RWPE2 (cell line): Measurements from ENCODE around the gene EMC7.

ENCODE experiments used
- ATAC-seq: fragments of 200-7000 bp; cut with Tn5 transposase; 3 replicates; pipeline ENCODE4 v1.9.1; 2021; ENCODE audit warnings: low read depth
- DNase-seq: peaks from one replicate; pipeline ENCODE4 v3.0.0-alpha.2; 2020; ENCODE audit warnings: low spot score
- H3K27ac ChIP-seq: fragments of 450-650 bp; 2 replicates; pipeline ENCODE4 v1.5.1; 2017; ENCODE audit warnings: mild to moderate bottlenecking; ENCODE audit not compliant: poor library complexity, severe bottlenecking
- H3K27me3 ChIP-seq: fragments of 250-450 bp; sonication (Bioruptor Pico); 2 replicates; pipeline ENCODE4 v1.5.1; 2021; ENCODE audit warnings: mild to moderate bottlenecking, moderate library complexity; ENCODE audit not compliant: insufficient read depth, poor library complexity, severe bottlenecking
- H3K36me3 ChIP-seq: fragments of 250-450 bp; sonication (Bioruptor Pico); 2 replicates; pipeline ENCODE4 v1.5.1; 2020; ENCODE audit warnings: low read depth, mild to moderate bottlenecking, moderate library complexity
- H3K4me1 ChIP-seq: fragments of 250-450 bp; sonication (Bioruptor Pico); 2 replicates; pipeline ENCODE4 v1.5.1; 2021; ENCODE audit warnings: mild to moderate bottlenecking, moderate library complexity; ENCODE audit not compliant: insufficient read depth, poor library complexity, severe bottlenecking
- H3K4me3 ChIP-seq: fragments of 250-450 bp; sonication (Bioruptor Pico); 2 replicates; pipeline ENCODE4 v1.5.1; 2021; ENCODE audit warnings: mild to moderate bottlenecking, moderate library complexity; ENCODE audit not compliant: severe bottlenecking
- H3K9me3 ChIP-seq: fragments of 250-450 bp; sonication (Bioruptor Pico); 2 replicates; pipeline ENCODE4 v1.5.1; 2021; ENCODE audit warnings: mild to moderate bottlenecking, moderate library complexity; ENCODE audit not compliant: severe bottlenecking
- TF ChIP-seq, protein P1 (sequence below): fragments of 450-650 bp; IDR thresholded peaks from one replicate; pipeline ENCODE4 v1.5.1; 2017; ENCODE audit warnings: mild to moderate bottlenecking, moderate library complexity; ENCODE audit not compliant: poor library complexity, severe bottlenecking

Gene EMC7

DNA sequence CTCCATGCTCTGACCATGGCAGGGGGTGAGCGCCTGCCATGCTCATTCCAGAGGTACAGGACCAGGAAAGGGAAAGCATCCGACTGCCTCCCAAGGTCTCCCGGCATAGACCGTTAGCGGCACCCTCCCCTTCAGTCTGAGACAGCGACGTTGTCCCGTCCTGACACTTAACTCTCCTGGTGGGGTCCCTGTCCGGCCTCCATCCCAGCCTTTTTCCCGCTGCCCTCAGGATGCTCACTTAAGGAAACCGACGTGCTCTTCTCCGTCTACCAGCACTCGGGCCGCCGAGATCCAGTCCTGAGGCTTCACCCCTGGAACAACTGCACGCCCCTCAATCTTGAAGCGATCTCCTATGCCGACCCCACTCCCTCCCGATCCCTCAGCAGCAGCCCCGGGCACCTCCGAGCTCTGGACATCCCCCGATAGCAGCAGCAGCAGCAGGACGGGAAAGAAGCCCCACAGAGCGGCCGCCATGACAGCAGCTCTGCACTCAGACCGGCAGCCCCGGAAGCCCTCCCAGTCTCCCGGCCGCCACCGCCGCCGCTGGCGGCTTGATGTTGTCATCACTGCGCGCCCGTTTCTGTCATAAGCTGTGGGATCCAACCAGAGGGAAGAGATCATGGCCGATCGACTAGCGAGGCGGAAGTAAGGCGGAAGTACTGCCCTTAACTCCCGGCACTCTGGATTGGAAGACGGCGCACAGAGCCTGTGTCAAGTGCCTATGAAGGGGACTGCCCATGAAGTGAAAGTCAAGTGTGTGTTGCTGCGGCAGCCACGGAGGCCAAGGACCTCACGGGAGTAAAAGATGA is at the start of gene EMC7, which contains the start of gene PGBD4:
Gene EMC7, minus strand, starts transcription at position 497 of the 809 bp plus-strand sequence. Its CDS starts 23 bp downstream, at position 474.
Gene PGBD4, plus strand, starts transcription at position 718 of the 809 bp plus-strand sequence. CDS start 449 bp downstream, outside the sequence.
- Histone ChIP-seq H3K9me3 (no peaks in the 10 kb centered on the region), H3K4me3 (peak within 1 kb of the TSS; percentile 85), H3K4me1 (peaks cover 10% of the 10 kb centered on the region), H3K36me3 (peaks cover 15% of the 10 kb centered on the region), H3K27me3 (no peaks in the 10 kb centered on the region), H3K27ac (peak within 1 kb of the TSS; percentile 48)
- peak; percentile 98 for ATAC-seq
- DNase-seq = peak; percentile 100
- TF ChIP-seq, protein P1, sequence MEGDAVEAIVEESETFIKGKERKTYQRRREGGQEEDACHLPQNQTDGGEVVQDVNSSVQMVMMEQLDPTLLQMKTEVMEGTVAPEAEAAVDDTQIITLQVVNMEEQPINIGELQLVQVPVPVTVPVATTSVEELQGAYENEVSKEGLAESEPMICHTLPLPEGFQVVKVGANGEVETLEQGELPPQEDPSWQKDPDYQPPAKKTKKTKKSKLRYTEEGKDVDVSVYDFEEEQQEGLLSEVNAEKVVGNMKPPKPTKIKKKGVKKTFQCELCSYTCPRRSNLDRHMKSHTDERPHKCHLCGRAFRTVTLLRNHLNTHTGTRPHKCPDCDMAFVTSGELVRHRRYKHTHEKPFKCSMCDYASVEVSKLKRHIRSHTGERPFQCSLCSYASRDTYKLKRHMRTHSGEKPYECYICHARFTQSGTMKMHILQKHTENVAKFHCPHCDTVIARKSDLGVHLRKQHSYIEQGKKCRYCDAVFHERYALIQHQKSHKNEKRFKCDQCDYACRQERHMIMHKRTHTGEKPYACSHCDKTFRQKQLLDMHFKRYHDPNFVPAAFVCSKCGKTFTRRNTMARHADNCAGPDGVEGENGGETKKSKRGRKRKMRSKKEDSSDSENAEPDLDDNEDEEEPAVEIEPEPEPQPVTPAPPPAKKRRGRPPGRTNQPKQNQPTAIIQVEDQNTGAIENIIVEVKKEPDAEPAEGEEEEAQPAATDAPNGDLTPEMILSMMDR = no peak

DNA sequence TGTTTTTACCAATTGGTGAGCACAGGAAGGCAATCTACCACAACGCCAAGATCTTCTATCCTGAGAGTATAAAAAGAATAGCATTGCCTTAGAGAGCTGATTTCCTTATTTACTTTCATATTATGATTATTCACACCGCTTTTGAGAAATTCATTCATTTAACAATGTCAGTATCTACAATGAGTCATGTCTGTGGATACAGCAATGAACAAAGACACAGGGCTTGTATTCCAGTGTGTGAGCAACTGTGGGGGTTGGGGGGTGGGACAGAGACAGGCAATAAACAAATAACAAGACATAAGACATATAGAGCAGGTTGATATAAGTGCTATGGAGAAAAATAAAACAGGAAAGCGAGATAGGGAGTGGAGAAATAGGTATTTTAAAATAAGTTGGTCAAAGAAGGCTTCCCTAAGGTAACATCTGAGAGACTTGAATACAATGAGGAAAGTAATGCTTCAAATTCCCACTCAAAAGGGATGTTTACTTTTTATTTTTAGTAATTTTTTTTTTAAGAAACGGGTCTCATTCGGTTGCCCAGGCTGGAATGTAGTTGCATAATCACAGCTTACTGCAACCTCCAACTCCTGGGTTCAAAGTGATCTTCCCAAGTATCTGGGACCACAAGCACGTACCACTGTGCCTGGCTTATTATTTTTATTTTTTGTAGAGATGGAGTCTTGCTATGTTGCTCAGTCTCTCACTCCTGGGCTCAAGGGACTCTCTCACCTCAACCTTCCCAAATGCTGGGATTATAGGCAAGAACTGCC is 45.9 kb upstream of the EMC7 start:
- DNase-seq (no peak), ATAC-seq (peak; percentile 91)
- Histone ChIP-seq H3K27me3 (no peaks in the 10 kb centered on the region), H3K36me3 (peaks cover 74% of the 10 kb centered on the region), H3K9me3 (no peaks in the 10 kb centered on the region), H3K4me3 (no peak overlapping the region), H3K4me1 (peaks cover 9% of the 10 kb centered on the region), H3K27ac (peak overlapping the region; percentile 2)
- TF ChIP-seq, protein P1 = no peak

DNA sequence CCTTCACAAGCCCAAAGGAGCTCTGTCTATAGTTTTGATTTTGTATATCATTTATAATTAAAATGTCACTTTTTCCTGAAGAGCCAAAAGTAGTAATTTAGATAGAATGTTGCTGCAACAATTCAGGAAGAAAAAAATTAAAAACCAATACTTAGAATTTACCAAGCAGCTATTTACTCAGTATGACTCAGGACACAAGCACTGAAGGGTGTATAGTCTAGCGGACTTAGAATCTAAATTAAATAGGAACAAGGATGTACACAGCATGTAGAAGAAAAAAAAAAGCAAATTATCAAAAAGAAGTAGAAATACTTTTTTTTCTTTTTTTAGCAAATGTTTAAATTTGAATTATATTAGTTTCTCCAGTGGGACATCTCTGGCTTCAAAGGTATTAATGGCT is 31.8 kb upstream of the EMC7 start:
- DNase-seq (no peak), ATAC-seq (0 out of 3 replicates have a peak, but pooled peaks have one; percentile 47)
- no peak overlapping the region for H3K27ac ChIP-seq
- H3K27me3 ChIP-seq = no peaks in the 10 kb centered on the region
- no peaks in the 10 kb centered on the region for H3K9me3 ChIP-seq
- no peaks in the 10 kb centered on the region for H3K4me1 ChIP-seq
- H3K36me3 ChIP-seq = peaks cover 5% of the 10 kb centered on the region
- TF ChIP-seq, protein P1 = no peak
- H3K4me3 ChIP-seq = no peak overlapping the region

DNA sequence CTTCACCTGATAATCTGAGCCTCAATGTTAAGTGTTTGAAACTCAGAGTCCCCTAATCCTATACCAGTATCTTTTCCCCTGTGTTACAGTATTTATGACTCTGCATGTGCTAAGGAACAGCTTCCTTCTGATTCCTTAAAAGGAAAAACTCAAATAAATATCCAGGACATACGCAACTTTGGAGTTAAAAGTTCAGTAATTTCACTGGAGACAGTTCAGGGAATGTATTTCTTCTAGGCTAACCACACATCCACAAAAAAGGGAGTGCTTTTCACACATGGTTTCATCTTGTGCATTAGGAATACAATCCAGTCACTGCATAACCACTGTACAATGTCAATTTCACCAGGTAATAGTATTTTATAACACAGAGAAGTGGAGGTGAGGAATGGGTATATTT is 31.2 kb upstream of the EMC7 start:
- no peaks in the 10 kb centered on the region for H3K36me3 ChIP-seq
- ATAC-seq (no peak), DNase-seq (no peak)
- TF ChIP-seq, protein P1 = no peak
- no peaks in the 10 kb centered on the region for H3K27me3 ChIP-seq
- no peak overlapping the region for H3K4me3 ChIP-seq
- no peaks in the 10 kb centered on the region for H3K9me3 ChIP-seq
- H3K4me1 ChIP-seq = no peaks in the 10 kb centered on the region
- no peak overlapping the region for H3K27ac ChIP-seq
